Stimulated activated CD4-positive, alpha-beta T cell treated with anti-CD3 and anti-CD28 coated beads, Interleukin-12 subunit alpha, Interleukin-12 subunit beta, amount 100 ng/mL, for 4 hours (primary cell): ENCODE results near the gene CNTFR.
A peak's percentile ranks its signal among the peaks of the same experiment; 100 is the strongest.

ENCODE experiments used
- DNase-seq: peaks from one replicate; pipeline ENCODE4 v3.0.0-alpha.2; 2020

CNTFR gene

GRCh38 chr9:34615132-34615531 lies 25.6 kb upstream of the CNTFR start:
- DNase-seq: no peak

GRCh38 chr9:34612788-34613390 lies 23.4 kb upstream of the CNTFR start:
- peak; percentile 57 for DNase-seq

GRCh38 chr9:34611811-34612787 lies 22.6 kb upstream of the CNTFR start, which contains the start of gene RPP25L:
TSS of gene RPP25L (minus strand) at chr9:34612097. CDS start at chr9:34611296, 801 bp downstream.
- DNase-seq: peak; percentile 87

- DNase-seq: no peak
Observed at GRCh38 chr9:34611251-34611810, 21.8 kb upstream of the CNTFR start.

- DNase-seq: no peak
Observed at GRCh38 chr9:34610434-34611206, 21.1 kb upstream of the CNTFR start.

GRCh38 chr9:34607331-34607730 lies 17.8 kb upstream of the CNTFR start:
- no peak for DNase-seq

- DNase-seq: no peak
Observed at GRCh38 chr9:34606905-34607304, 17.4 kb upstream of the CNTFR start.

GRCh38 chr9:34606190-34606589 lies 16.7 kb upstream of the CNTFR start:
- DNase-seq: no peak

- DNase-seq: peak; percentile 79
Observed at GRCh38 chr9:34603610-34604231, 14.2 kb upstream of the CNTFR start.

GRCh38 chr9:34601937-34602573 lies 12.5 kb upstream of the CNTFR start:
- no peak for DNase-seq

GRCh38 chr9:34600908-34601307 lies 11.4 kb upstream of the CNTFR start:
- DNase-seq: no peak

GRCh38 chr9:34599546-34599945 lies 10.0 kb upstream of the CNTFR start:
- no peak for DNase-seq

GRCh38 chr9:34594177-34594576 lies 4.7 kb upstream of the CNTFR start:
- no peak for DNase-seq

GRCh38 chr9:34592895-34593601 lies 3.5 kb upstream of the CNTFR start:
- no peak for DNase-seq

GRCh38 chr9:34591917-34592866 lies 2.7 kb upstream of the CNTFR start:
- DNase-seq: no peak

GRCh38 chr9:34591248-34591916 lies 1.9 kb upstream of the CNTFR start:
- peak; percentile 81 for DNase-seq

- DNase-seq: no peak
Observed at GRCh38 chr9:34590381-34591247, 1.1 kb upstream of the CNTFR start.
